ENCODE results near the gene NCAM2. TPM values are rescaled to one million over a fixed set of nuclear protein-coding genes. Genes with fewer than 3 reads are reported as not detected.

Gene NCAM2
- polyA plus RNA-seq, 1 donor from 2014 or later = 9.8 TPM

- Histone ChIP-seq H3K9me2 (ENCODE audit: insufficient read depth, low read length) (no peaks in the 10 kb centered on the region), H4K20me1 (ENCODE audit: insufficient read depth) (no peaks in the 10 kb centered on the region), H3K9me3 (ENCODE audit: low read length) (no peaks in the 10 kb centered on the region), H3F3A (ENCODE audit: insufficient read depth, low read length, poor library complexity, severe bottlenecking) (no peaks in the 10 kb centered on the region), H3K79me2 (replicated peaks; ENCODE audit: insufficient read depth, low read length) (no peaks in the 10 kb centered on the region), H3K9ac (ENCODE audit: low read length) (no peak overlapping the region), H3K4me2 (ENCODE audit: low read length) (no peak overlapping the region), H2AFZ (ENCODE audit: low read depth, low read length) (no peak overlapping the region), H3K36me3 (ENCODE audit: insufficient read depth, low read length) (no peaks in the 10 kb centered on the region), H3K27me3 (ENCODE audit: insufficient read depth, low read depth, low read length) (no peaks in the 10 kb centered on the region), H3K27ac (ENCODE audit: low read length) (no peak overlapping the region), H3K4me3 (ENCODE audit: low read length) (no peak overlapping the region)
- TF ChIP-seq TAF1 (IDR thresholded peaks at IDR 0.05; ENCODE audit: low read depth) = no peak
- TF ChIP-seq REST (IDR thresholded peaks at IDR 0.05; ENCODE audit: borderline replicate concordance) = no peak
- no peak for TF ChIP-seq CTCF (IDR thresholded peaks at IDR 0.05; ENCODE audit: poor library complexity, severe bottlenecking)
- no peak for TF ChIP-seq RAD21 (conservative IDR thresholded peaks at IDR 0.05)
- no peak for TF ChIP-seq EP300 (conservative IDR thresholded peaks at IDR 0.05; ENCODE audit: poor library complexity, severe bottlenecking)
- TF ChIP-seq SMC3 (conservative IDR thresholded peaks at IDR 0.05; ENCODE audit: poor library complexity) = no peak
Observed at GRCh38 chr21:21111309-21111920, 113.2 kb downstream of the NCAM2 start.

GRCh38 chr21:21114461-21114860 is 116.3 kb downstream of the NCAM2 start:
- no peaks in the 10 kb centered on the region for H3K9me3 ChIP-seq (ENCODE audit: low read length)
- H3K9ac ChIP-seq (ENCODE audit: low read length) = no peak overlapping the region
- no peak for TF ChIP-seq EZH2 (IDR thresholded peaks at IDR 0.05; ENCODE audit: borderline replicate concordance, insufficient read depth, low read length, poor library complexity, severe bottlenecking)
- TF ChIP-seq TAF1 (IDR thresholded peaks at IDR 0.05; ENCODE audit: low read depth) = no peak
- TF ChIP-seq POLR2AphosphoS5 (IDR thresholded peaks at IDR 0.05) = no peak
- no peak for TF ChIP-seq EP300 (conservative IDR thresholded peaks at IDR 0.05; ENCODE audit: poor library complexity, severe bottlenecking)
- TF ChIP-seq MXI1 (conservative IDR thresholded peaks at IDR 0.05; ENCODE audit: poor library complexity, severe bottlenecking) = no peak
- TF ChIP-seq RAD21 (conservative IDR thresholded peaks at IDR 0.05) = no peak
- no peak for TF ChIP-seq SMC3 (conservative IDR thresholded peaks at IDR 0.05; ENCODE audit: poor library complexity)
- TF ChIP-seq REST (IDR thresholded peaks at IDR 0.05; ENCODE audit: borderline replicate concordance) = no peak
- no peak for TF ChIP-seq CTCF (IDR thresholded peaks at IDR 0.05; ENCODE audit: poor library complexity, severe bottlenecking)

More at GRCh38 chr21:21114461-21114860, 116.3 kb downstream of the NCAM2 start:
- no peak overlapping the region for H2AFZ ChIP-seq (ENCODE audit: low read depth, low read length)
- H3K79me2 ChIP-seq (replicated peaks; ENCODE audit: insufficient read depth, low read length) = no peaks in the 10 kb centered on the region
- H3K9me2 ChIP-seq (ENCODE audit: insufficient read depth, low read length) = no peaks in the 10 kb centered on the region
- no peaks in the 10 kb centered on the region for H4K20me1 ChIP-seq (ENCODE audit: insufficient read depth)
- no peak overlapping the region for H3K27ac ChIP-seq (ENCODE audit: low read length)
- no peaks in the 10 kb centered on the region for H3K36me3 ChIP-seq (ENCODE audit: insufficient read depth, low read length)
- H3K27me3 ChIP-seq (ENCODE audit: insufficient read depth, low read depth, low read length) = no peaks in the 10 kb centered on the region
- H3K4me2 ChIP-seq (ENCODE audit: low read length) = no peak overlapping the region
- H3K4me3 ChIP-seq (ENCODE audit: low read length) = no peak overlapping the region
- no peaks in the 10 kb centered on the region for H3F3A ChIP-seq (ENCODE audit: insufficient read depth, low read length, poor library complexity, severe bottlenecking)
